Renal cortex interstitium (tissue), 15 donors: Measurements from ENCODE around the gene PKIG. TPM values are rescaled to one million over a fixed set of nuclear protein-coding genes. Genes with fewer than 3 reads are reported as not detected.

Source experiments
- DNase-seq, 11 donors: peaks; one replicate each; pipeline ENCODE4 v3.0.0-alpha.2; 2013; ENCODE audit warnings: low read depth in 9 of 11, low spot score in 4 of 11; ENCODE audit errors: extremely low read depth in 1 of 11
- long read RNA-seq, 16 experiments: transcript quantifications; one replicate each; lab custom pipeline, GENCODE V29; 2026
- polyA plus RNA-seq, 3 donors: library from polyadenylated mRNA; unstranded; fragments of 120-200 nt; gene quantifications; one replicate each; pipeline ENCODE4 v1.2.1, GENCODE V29; 2013; ENCODE audit not compliant: insufficient read length in 3 of 3

The PKIG gene
- 10 to 100 TPM; 57.1 to 64.9 (median 62.8) TPM for polyA plus RNA-seq
- long read RNA-seq, donor 1, transcript PKIG-207 (4 exons, 1,191 nt) = major isoform, 20 of 51 reads
- long read RNA-seq, donor 1, transcript PKIG-202 (4 exons, 1,180 nt) = minor isoform, 7 of 51 reads
- long read RNA-seq, donor 1, partial matches to known transcripts = 19 of 51 reads
- long read RNA-seq, donor 1, other reads (novel, unspliced or antisense) = 0 of 51 reads
- long read RNA-seq, donor 2, transcript PKIG-202 (4 exons, 1,180 nt) = minor isoform, 7 of 31 reads
- long read RNA-seq, donor 2, transcript PKIG-207 (4 exons, 1,191 nt) = major isoform, 21 of 31 reads
- long read RNA-seq, donor 2, partial matches to known transcripts = 0 of 31 reads
- long read RNA-seq, donor 2, other reads (novel, unspliced or antisense) = 0 of 31 reads
- long read RNA-seq, donor 3, transcript PKIG-207 (4 exons, 1,191 nt) = major isoform, 46 of 66 reads
- long read RNA-seq, donor 3, transcript PKIG-202 (4 exons, 1,180 nt) = minor isoform, 11 of 66 reads
- long read RNA-seq, donor 3, transcript PKIG-206 (5 exons, 1,338 nt) = minor isoform, 5 of 66 reads
- long read RNA-seq, donor 3, partial matches to known transcripts = 0 of 66 reads
- long read RNA-seq, donor 3, other reads (novel, unspliced or antisense) = 0 of 66 reads
- long read RNA-seq, donor 4, transcript PKIG-207 (4 exons, 1,191 nt) = major isoform, 38 of 41 reads
- long read RNA-seq, donor 4, partial matches to known transcripts = 0 of 41 reads
- long read RNA-seq, donor 4, other reads (novel, unspliced or antisense) = 0 of 41 reads
- long read RNA-seq, donor 5, transcript PKIG-207 (4 exons, 1,191 nt) = major isoform, 51 of 65 reads
- long read RNA-seq, donor 5, transcript PKIG-202 (4 exons, 1,180 nt) = minor isoform, 10 of 65 reads
- long read RNA-seq, donor 5, partial matches to known transcripts = 0 of 65 reads
- long read RNA-seq, donor 5, other reads (novel, unspliced or antisense) = 0 of 65 reads
- long read RNA-seq, donor 6, transcript PKIG-207 (4 exons, 1,191 nt) = major isoform, 21 of 27 reads
- long read RNA-seq, donor 6, partial matches to known transcripts = 0 of 27 reads
- long read RNA-seq, donor 6, other reads (novel, unspliced or antisense) = 0 of 27 reads
- long read RNA-seq, donor 7, transcript PKIG-202 (4 exons, 1,180 nt) = minor isoform, 5 of 50 reads
- long read RNA-seq, donor 7, transcript PKIG-207 (4 exons, 1,191 nt) = major isoform, 33 of 50 reads
- long read RNA-seq, donor 7, partial matches to known transcripts = 6 of 50 reads
- long read RNA-seq, donor 7, other reads (novel, unspliced or antisense) = 0 of 50 reads
- long read RNA-seq, donor 8, transcript PKIG-202 (4 exons, 1,180 nt) = minor isoform, 14 of 86 reads
- long read RNA-seq, donor 8, transcript PKIG-207 (4 exons, 1,191 nt) = major isoform, 50 of 86 reads
- long read RNA-seq, donor 8, partial matches to known transcripts = 17 of 86 reads
- long read RNA-seq, donor 8, other reads (novel, unspliced or antisense) = 0 of 86 reads
- long read RNA-seq, donor 9, transcript PKIG-202 (4 exons, 1,180 nt) = minor isoform, 11 of 43 reads
- long read RNA-seq, donor 9, transcript PKIG-207 (4 exons, 1,191 nt) = major isoform, 30 of 43 reads
- long read RNA-seq, donor 9, partial matches to known transcripts = 0 of 43 reads
- long read RNA-seq, donor 9, other reads (novel, unspliced or antisense) = 0 of 43 reads
- long read RNA-seq, donor 10, transcript PKIG-207 (4 exons, 1,191 nt) = major isoform, 21 of 39 reads
- long read RNA-seq, donor 10, partial matches to known transcripts = 14 of 39 reads
- long read RNA-seq, donor 10, other reads (novel, unspliced or antisense) = 0 of 39 reads
- long read RNA-seq, donor 11, transcript PKIG-207 (4 exons, 1,191 nt) = major isoform, 21 of 30 reads
- long read RNA-seq, donor 11, partial matches to known transcripts = 5 of 30 reads
- long read RNA-seq, donor 11, other reads (novel, unspliced or antisense) = 0 of 30 reads
- long read RNA-seq, donor 12, transcript PKIG-207 (4 exons, 1,191 nt) = major isoform, 13 of 18 reads
- long read RNA-seq, donor 12, partial matches to known transcripts = 0 of 18 reads
- long read RNA-seq, donor 12, other reads (novel, unspliced or antisense) = 0 of 18 reads
- long read RNA-seq, donor 13, transcript PKIG-202 (4 exons, 1,180 nt) = minor isoform, 9 of 68 reads
- long read RNA-seq, donor 13, transcript PKIG-206 (5 exons, 1,338 nt) = minor isoform, 7 of 68 reads
- long read RNA-seq, donor 13, transcript PKIG-207 (4 exons, 1,191 nt) = major isoform, 38 of 68 reads
- long read RNA-seq, donor 13, partial matches to known transcripts = 5 of 68 reads
- long read RNA-seq, donor 13, other reads (novel, unspliced or antisense) = 6 of 68 reads
- long read RNA-seq, donor 14, transcript PKIG-207 (4 exons, 1,191 nt) = major isoform, 30 of 39 reads
- long read RNA-seq, donor 14, transcript PKIG-202 (4 exons, 1,180 nt) = minor isoform, 6 of 39 reads
- long read RNA-seq, donor 14, partial matches to known transcripts = 0 of 39 reads
- long read RNA-seq, donor 14, other reads (novel, unspliced or antisense) = 0 of 39 reads
- long read RNA-seq, donor 15, transcript PKIG-207 (4 exons, 1,191 nt) = major isoform, 18 of 21 reads
- long read RNA-seq, donor 15, partial matches to known transcripts = 0 of 21 reads
- long read RNA-seq, donor 15, other reads (novel, unspliced or antisense) = 0 of 21 reads
- long read RNA-seq, donor 16, transcript PKIG-202 (4 exons, 1,180 nt) = minor isoform, 13 of 81 reads
- long read RNA-seq, donor 16, transcript PKIG-207 (4 exons, 1,191 nt) = major isoform, 64 of 81 reads
- long read RNA-seq, donor 16, partial matches to known transcripts = 0 of 81 reads
- long read RNA-seq, donor 16, other reads (novel, unspliced or antisense) = 0 of 81 reads

DNA sequence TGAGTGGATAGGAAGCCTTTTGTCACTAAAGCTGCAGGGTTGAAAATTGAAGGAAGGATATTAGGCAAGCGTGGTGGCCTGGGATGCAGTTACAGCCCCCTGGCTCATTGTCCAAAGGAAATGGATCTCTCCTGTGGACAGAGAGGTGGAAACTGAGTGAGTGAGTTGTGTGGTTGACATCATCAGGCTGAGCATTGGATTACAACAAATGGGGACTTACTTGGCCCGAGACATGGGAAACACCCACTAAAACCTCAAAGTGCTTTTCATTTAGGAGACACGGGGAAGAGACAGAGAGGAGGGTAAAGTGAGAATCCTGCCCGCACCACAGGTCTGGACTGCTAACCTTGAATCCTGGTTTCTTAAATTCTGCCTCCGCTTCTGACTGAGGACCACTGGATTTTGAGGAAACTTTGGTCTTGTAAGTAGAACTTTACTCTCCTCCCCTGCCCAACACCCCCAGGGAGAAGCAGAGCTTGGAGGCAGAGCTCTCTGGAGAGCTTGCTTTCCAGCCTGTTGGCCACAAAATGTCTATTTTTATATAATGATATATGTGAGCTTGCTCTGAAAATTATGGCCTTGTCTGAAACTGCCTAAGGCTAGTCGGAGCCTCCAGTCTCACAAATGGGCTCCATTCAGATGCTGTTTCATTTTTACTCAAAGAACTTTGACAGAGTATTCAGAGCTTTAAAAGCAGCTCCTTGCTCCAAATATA, at the start of gene PKIG:
PKIG (plus strand) TSS at position 269 of the 715 bp plus-strand sequence. CDS start 31,978 bp downstream, outside the sequence.
- DNase-seq = peak in 4 of 11 donors; percentile 33 to 68 (median 41)

DNA sequence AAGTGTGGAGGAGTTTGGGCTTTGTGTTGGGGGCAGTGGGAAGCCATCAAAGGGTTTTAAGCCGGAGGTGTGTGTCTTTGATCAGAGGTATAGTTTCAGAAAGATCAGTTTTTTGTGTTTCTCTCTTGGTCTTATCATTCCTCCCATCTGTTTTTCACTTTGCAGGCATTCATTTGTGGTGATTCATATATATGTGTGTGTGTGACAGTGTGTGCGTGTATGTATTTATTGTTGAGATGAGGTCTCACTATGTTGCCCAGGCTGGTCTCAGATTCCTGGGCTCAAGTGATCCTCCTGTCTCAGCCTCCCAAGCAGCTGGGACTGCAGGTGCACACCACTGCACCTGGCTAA, 49.4 kb upstream of the PKIG start:
- DNase-seq = no peak

DNA sequence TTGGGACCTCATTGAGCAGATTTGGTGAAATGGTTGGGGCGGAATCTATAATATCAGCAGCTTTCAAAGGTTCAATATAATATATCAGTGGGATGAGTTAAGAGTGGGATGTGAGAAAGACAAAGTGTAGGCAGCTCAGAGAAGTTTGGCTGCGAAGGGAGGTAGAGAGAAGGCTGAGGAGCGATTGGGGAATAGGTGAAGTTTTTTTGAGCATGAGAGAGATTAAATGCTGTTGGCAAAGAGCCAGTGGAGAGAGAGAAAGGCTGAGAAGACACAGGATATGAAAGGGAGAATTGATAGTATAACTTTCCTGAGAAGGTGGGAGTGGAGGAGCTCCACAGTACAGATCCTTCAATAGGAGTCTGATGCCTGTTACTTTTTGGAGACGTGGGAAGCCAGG, 48.5 kb upstream of the PKIG start:
- DNase-seq = no peak

DNA sequence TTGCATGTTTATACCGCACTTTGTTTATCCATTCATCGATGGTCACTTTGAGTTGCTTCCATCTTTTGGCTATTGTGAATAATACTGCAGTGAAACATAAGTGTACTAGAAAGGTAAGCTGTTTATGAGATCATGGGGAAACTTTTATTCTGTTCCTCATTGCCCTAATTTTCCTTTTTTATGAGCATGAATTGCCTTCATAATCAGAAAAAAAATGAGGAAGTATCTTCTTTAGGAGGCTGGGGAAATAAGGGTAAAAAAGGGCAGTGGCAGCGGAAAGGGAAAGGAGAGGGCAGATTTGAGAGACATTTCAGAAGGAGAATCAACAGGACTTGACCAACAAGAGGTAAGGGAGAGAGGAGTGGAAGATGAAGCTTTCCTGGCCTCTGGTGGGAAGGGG, 46.2 kb upstream of the PKIG start:
- DNase-seq = no peak

DNA sequence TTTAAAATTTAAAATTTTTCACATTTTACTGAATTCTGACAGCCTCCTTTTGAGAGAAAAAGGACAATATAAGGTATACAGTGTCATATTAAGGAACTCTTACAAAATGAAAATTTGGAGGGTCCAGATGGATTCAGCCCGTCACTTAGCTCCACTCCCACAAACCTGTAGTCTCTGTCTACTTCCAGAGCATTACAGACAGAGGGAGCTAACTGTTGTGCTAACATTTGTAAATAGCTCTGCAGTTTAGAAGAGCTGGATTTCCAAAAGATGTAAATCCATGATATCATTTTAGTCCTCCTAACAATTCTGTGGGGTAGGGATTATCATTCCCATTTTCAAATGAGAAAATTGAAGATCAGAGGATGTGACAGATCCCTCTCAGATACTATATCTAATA, 44.4 kb upstream of the PKIG start:
- no peak for DNase-seq

DNA sequence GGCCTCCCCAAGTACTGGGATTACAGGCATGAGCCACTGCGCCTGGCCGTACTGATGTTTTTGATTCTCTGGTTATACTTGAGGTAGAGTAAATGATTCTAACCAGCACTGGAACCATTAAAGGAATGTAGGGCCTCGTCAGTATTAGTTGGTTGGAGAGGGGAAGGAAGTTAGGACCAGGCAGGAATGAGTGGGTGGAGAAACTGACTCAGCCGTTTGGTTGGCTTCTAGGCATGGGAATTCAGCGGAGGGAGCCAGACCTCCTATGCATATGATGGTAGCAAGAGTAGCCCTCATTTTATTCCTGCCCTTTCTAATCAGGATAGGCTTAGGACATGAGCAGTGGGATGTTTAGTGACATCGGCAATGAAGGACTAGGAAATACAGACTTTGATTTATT, 41.5 kb upstream of the PKIG start:
- DNase-seq = no peak

DNA sequence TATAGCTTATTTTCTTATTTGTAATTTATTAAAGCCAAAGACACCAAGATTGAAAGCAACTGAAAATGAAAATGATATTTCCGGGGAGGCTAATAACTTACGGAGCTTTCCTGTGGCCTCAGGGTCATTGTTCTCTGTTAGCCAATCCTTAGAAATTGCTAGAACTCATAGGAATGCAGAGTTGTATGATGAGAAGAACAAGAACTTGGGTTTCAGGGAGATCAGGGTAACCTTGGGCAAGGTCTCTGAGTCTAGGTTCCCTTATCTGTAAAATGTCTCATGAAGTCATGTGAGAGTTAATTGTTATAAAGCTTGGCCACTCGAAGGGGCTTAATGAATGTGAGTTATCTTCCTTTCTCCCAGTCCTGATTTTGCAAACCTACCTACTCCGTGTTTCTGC, 40.4 kb upstream of the PKIG start:
- DNase-seq = no peak

DNA sequence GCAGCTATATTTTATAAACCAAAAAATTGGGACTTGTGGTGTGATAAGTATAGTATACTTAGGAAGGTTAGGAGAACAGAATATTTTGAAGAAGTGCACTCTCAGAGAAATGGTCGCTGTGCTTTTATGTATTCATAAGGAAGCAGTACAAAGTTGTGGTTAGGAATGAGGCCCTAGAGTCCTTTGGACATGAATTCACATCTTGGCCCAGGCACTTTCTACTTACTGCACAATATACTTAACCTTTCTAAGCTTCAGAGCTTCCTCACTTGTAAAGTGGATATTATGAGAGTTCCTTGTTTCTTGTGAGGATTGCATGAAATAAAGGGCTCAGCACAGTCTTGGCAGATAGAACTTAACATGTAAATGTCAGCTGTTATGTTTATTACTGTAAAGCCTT, 39.5 kb upstream of the PKIG start:
- DNase-seq = no peak

DNA sequence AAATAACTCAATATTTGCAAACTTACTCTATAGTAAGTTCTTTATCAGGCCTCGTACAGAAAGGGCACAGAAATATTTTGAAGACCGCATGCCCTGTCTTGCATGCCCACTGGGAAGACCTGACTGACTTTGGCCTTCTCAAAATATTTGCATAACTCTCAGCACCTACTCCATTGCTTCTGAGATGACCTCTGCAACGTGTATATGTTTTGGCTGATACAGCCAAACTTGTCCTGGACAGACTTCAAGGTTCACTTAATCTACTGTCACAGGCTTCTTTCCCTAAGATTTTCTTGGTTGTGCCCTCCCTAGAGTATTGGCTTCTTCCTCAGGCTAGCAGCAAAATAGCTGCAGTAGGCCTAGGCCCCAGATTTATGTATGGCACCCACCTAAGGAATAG, 39.0 kb upstream of the PKIG start:
- DNase-seq = no peak

DNA sequence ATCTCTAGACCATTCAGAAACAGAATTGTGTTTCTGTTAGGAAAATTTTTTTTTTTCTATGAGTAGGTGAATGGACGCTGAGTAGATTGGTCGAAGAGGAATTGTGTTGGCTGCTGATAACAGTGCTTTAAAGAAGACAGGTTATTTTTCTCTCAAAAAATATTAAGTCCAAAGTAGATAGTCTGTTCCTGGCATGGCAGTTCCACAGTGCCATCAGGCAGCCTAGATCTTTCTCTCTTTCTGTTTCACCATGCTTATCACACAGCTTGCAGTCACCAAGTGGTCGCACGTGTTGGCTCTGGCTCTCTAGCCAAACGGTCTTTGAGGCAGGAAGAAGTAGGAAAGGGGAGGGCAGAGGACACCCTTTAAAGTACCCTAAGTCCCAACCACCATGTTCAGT, 38.1 kb upstream of the PKIG start:
- no peak for DNase-seq

DNA sequence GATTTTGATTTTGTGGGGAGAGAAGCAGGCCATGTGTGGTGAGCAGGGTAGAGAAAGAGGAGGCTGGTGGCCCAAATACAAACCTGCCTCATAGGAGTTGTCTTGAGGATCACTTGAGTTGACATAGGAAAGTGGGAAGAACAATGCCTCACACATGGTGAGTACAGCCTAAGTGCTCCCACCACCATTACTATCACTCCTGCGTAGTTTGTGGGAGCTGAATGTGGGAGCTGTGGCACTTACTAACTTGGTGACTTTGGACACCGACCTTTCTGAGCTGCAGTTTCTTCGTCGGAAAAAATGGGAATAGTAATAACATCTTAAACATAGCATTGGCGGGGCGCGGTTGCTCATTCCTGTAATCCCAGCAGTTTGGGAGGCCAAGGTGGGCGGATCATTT, 35.0 kb upstream of the PKIG start:
- DNase-seq = no peak

DNA sequence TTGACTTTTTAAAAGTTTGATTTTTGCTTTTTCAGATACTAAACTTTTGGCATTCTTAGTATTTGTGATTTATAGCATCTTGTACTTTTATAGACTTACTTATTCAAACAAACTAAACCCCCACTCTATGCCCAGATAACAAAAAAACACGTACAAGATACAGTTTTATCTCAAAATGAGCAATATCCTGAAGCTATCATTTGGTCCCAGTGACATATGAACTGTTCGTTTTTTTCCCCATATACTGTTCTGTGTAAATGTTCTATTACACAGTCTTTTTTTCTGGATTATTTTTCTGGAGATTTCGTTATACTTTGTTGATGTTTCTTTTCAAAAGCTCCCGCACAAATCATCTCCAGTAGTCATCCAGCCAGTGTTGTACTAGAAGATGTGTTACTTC, 33.3 kb upstream of the PKIG start:
- DNase-seq = no peak

DNA sequence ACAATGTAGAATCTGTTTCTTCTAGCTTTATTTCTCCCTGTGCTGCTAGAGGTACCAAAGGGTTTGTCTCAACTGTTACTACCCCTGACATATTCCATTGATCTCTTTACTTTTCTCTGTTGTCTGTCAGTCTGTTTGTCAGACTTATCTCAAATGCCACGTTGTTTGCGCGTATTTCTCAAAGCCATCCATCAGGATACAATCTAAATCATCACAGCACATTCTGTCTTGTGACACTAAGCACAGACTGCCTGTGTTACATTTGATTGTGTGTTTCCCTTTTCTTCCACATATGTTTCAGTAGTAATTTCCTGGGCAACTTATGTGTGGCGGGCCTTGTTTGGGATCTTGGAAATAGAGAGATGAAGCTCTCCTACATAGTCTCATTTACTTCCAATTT, 30.3 kb upstream of the PKIG start:
- no peak for DNase-seq

DNA sequence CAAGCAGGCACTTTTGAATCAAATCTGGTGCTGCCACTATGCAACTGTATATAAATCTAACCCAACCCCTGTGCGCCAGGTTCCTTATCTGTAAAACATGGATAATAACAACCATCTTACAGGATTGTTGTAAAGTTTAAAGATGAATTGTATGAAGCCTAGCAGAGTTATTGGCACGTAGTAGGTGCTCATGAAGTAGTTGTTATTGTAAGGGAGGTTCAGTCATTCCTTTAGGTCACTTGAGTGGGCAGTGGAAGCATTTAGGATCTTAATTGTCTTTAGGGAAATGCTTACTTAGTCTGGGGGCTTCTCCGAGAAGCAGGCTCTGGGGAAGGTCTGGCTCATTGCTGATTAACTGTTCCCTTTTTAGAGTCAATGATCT, 29.8 kb upstream of the PKIG start:
- DNase-seq = no peak

DNA sequence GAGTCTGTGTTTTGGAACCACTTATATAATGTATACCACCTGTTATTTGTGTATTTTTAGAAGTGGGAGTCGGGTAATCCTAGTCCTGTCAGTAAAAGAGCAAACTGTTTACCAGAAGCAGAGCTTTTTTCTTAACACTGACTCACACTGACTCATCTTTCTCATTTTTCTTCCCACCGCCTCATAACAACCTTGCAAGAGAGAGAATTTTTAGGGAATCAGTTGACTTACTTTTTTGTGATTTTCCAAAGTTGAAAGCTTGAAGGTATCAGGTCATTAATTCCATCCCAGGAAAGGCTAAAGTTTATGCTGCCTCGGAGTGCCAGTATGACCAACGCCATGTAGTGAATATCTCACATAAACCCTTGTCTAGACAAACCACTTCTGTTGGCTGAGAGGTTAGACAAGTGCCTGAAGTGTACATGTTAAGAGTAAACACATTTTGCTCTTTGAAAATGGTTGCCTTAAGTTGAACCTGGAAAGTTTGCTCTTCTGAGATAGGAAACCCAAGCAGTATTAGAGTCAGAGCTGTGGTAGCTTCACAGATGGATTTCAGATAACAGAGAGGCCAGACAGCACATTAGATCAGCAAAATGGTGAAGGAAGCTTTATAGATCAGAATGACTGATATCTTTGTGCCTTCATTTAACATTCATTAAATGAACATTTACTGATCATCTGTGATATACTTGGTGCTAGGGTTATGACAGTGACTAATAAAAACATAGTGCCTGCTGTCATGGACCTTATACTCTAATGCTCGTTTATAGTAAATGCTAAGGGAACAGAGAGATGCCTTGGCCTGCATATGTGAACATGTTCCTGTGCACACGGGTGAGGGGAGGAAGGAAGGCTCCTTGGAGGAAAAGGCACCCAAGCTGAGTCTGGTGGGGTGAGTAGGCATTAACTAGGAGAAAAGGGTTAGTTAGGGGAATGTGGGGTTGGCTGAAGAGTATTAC, 29.1 kb upstream of the PKIG start:
- no peak for DNase-seq
